Tibial artery (tissue), 4 donors: ENCODE results near the gene APOL1.
A peak's percentile ranks its signal among the peaks of the same experiment; 100 is the strongest.

Source experiments
- DNase-seq, 2 donors: peaks; one replicate each; pipeline ENCODE4 v3.0.0-alpha.2; 2019
- H3K27ac ChIP-seq, 2 donors: fragments of 200-600 bp; sonication (generic) in 1 of 2; 1 replicate in 1 of 2; 2 replicates in 1 of 2; pipeline ENCODE4 v1.5.1; 2018 to 2019; ENCODE audit warnings: mild to moderate bottlenecking in 1 of 2
- H3K27me3 ChIP-seq, 2 donors: fragments of 200-600 bp; sonication (generic) in 1 of 2; one replicate each; pipeline versions ENCODE4 v1.5.1 to v1.6.0; 2016 to 2019
- H3K36me3 ChIP-seq, 3 donors: fragments of 200-600 bp; sonication (generic) in 2 of 3; one replicate each; pipeline ENCODE4 v1.5.1; 2016 to 2019; ENCODE audit warnings: mild to moderate bottlenecking in 2 of 3
- H3K4me1 ChIP-seq, 4 donors: fragments of 200-600 bp; sonication (generic) in 2 of 4; 1 replicate in 3 of 4; 2 replicates in 1 of 4; pipeline ENCODE4 v1.5.1; 2016 to 2019
- H3K4me3 ChIP-seq, 2 donors: fragments of 200-600 bp; sonication (generic) in 1 of 2; 1 replicate in 1 of 2; 2 replicates in 1 of 2; pipeline ENCODE4 v1.5.1; 2018 to 2019; ENCODE audit warnings: mild to moderate bottlenecking in 2 of 2
- H3K9me3 ChIP-seq, 3 donors: fragments of 200-600 bp; sonication (generic) in 1 of 3; one replicate each; pipeline ENCODE4 v1.5.1; 2016 to 2019
- CTCF ChIP-seq, 2 experiments: fragments of 200-600 bp in 1 of 2; fragments of 450-650 bp in 1 of 2; IDR thresholded peaks; one replicate each; pipeline ENCODE4 v1.5.1; 2017 to 2019; ENCODE audit warnings: antibody characterized with exemption in 2 of 2, mild to moderate bottlenecking in 1 of 2, moderate library complexity in 1 of 2
- intact Hi-C: fragments of 100-400 bp; cut with DNase I; formaldehyde crosslinking; loops from one replicate; pipeline ENCODE4 v1.15.0; 2023; ENCODE audit warnings: low total_unique reads

APOL1 gene

GRCh38 chr22:36295247-36295646, 42.3 kb downstream of the APOL1 start:
- no peak for TF ChIP-seq CTCF (IDR thresholded peaks at IDR 0.05)
- H3K27me3 ChIP-seq, result no peaks in the 10 kb centered on the region
- intact Hi-C loops, result no loop called here
- H3K4me1 ChIP-seq, result no peaks in the 10 kb centered on the region
- H3K36me3 ChIP-seq, result peaks cover 87 to 99% (median 91%) of the 10 kb centered on the region in 3 donors
- H3K4me3 ChIP-seq, result no peak overlapping the region
- peak overlapping the region; percentile 11 to 14 for H3K27ac ChIP-seq
- DNase-seq, result no peak
- H3K9me3 ChIP-seq, result no peaks in the 10 kb centered on the region

GRCh38 chr22:36296690-36297089, 43.8 kb downstream of the APOL1 start:
- Histone ChIP-seq H3K36me3 (peaks cover 100% of the 10 kb centered on the region in 3 donors), H3K4me3 (no peak overlapping the region), H3K4me1 (peaks cover 0 to 6% (median 0%) of the 10 kb centered on the region in 4 donors), H3K9me3 (no peaks in the 10 kb centered on the region), H3K27me3 (no peaks in the 10 kb centered on the region), H3K27ac (peak overlapping the region in 1 of 2 donors; percentile 30)
- peak in 1 of 2 donors; percentile 58 for DNase-seq
- TF ChIP-seq CTCF (IDR thresholded peaks at IDR 0.05), result no peak
- intact Hi-C loops, result no loop called here

- intact Hi-C loops, result no loop called here
- Histone ChIP-seq H3K27me3 (no peaks in the 10 kb centered on the region), H3K36me3 (peaks cover 100% of the 10 kb centered on the region in 3 donors), H3K4me1 (peaks cover 0 to 7% (median 0%) of the 10 kb centered on the region in 4 donors), H3K27ac (peak overlapping the region in 1 of 2 donors; percentile 45), H3K4me3 (no peak overlapping the region), H3K9me3 (no peaks in the 10 kb centered on the region)
- DNase-seq, result no peak
- TF ChIP-seq CTCF (IDR thresholded peaks at IDR 0.05), result no peak
Observed at GRCh38 chr22:36297568-36297967, 44.6 kb downstream of the APOL1 start.

GRCh38 chr22:36298118-36298517, 45.2 kb downstream of the APOL1 start:
- intact Hi-C loops, result no loop called here
- no peak for TF ChIP-seq CTCF (IDR thresholded peaks at IDR 0.05)
- H3K9me3 ChIP-seq, result no peaks in the 10 kb centered on the region
- H3K27me3 ChIP-seq, result no peaks in the 10 kb centered on the region
- DNase-seq, result peak in 1 of 2 donors; percentile 59
- no peak overlapping the region for H3K4me3 ChIP-seq
- peaks cover 0 to 7% (median 0%) of the 10 kb centered on the region in 4 donors for H3K4me1 ChIP-seq
- peaks cover 100% of the 10 kb centered on the region in 3 donors for H3K36me3 ChIP-seq
- H3K27ac ChIP-seq, result peak overlapping the region; percentile 12 to 45

GRCh38 chr22:36298601-36299000, 45.7 kb downstream of the APOL1 start:
- Histone ChIP-seq H3K36me3 (peaks cover 100% of the 10 kb centered on the region in 3 donors), H3K4me1 (peaks cover 0 to 7% (median 0%) of the 10 kb centered on the region in 4 donors)
- TF ChIP-seq CTCF (IDR thresholded peaks at IDR 0.05), result no peak

GRCh38 chr22:36299295-36299694, 46.4 kb downstream of the APOL1 start:
- TF ChIP-seq CTCF (IDR thresholded peaks at IDR 0.05), result no peak
- Histone ChIP-seq H3K4me3 (no peak overlapping the region), H3K9me3 (no peaks in the 10 kb centered on the region), H3K4me1 (peaks cover 0 to 7% (median 0%) of the 10 kb centered on the region in 4 donors), H3K36me3 (peaks cover 100% of the 10 kb centered on the region in 3 donors), H3K27ac (peak overlapping the region; percentile 12 to 45), H3K27me3 (no peaks in the 10 kb centered on the region)
- intact Hi-C loops, result no loop called here
- no peak for DNase-seq

More at GRCh38 chr22:36298601-36299000, 45.7 kb downstream of the APOL1 start:
- no peak overlapping the region for H3K4me3 ChIP-seq
- DNase-seq, result peak in 1 of 2 donors; percentile 62
- intact Hi-C loops, result no loop called here
- no peaks in the 10 kb centered on the region for H3K27me3 ChIP-seq
- no peaks in the 10 kb centered on the region for H3K9me3 ChIP-seq
- H3K27ac ChIP-seq, result peak overlapping the region; percentile 12 to 45
